Measurements from ENCODE around the gene DONSON. TPM values are rescaled to one million over a fixed set of nuclear protein-coding genes. Genes with fewer than 3 reads are reported as not detected.

The DONSON gene
- total and polyA plus RNA-seq, 2 of the 8 experiments (the other 6 are each of a cell fraction or from before 2014, with no cell fraction given), result 21.9 to 32.5 TPM

- POLR2A ChIA-PET (ENCODE audit: partially characterized antibody), result interaction anchor here (0.9 kb wide), 1 partner anchor 17 kb away, joined by 3 read pairs; no protein-coding TSS in a partner anchor
- CTCF ChIA-PET (ENCODE audit: partially characterized antibody), result no interaction called here
- H4K20me1 ChIP-seq (replicated peaks in 1 of 2; ENCODE audit: control insufficient read depth in 1 of 2, insufficient read depth in 2 of 2, low read length in 2 of 2), result no peaks in the 10 kb centered on the region
Observed at GRCh38 chr21:33611006-33611744, 22.7 kb upstream of the DONSON start.

More at GRCh38 chr21:33611006-33611744, 22.7 kb upstream of the DONSON start:
- no peak overlapping the region for H3K27ac ChIP-seq (ENCODE audit: low read depth, low read length)
- H3K18ac ChIP-seq (ENCODE audit: extremely low read depth, low read length), result no peak overlapping the region
- WGBS, 2 experiments (ENCODE audit: extremely low coverage in 1 of 2, insufficient coverage in 1 of 2, insufficient read length in 1 of 2, insufficient replicate concordance in 2 of 2, low coverage in 1 of 2, low lambda C conversion rate in 2 of 2, missing lambda C conversion rate in 1 of 2), result 89% methylated on average over 7 of the region's 7 CpGs; no CpG with 5 or more reads in 1 of the 2 experiments
- H2BK15ac ChIP-seq (ENCODE audit: low read length), result no peak overlapping the region
- H3K4me2 ChIP-seq (ENCODE audit: insufficient read depth in 1 of 2, low read depth in 2 of 2, low read length in 2 of 2), result no peak overlapping the region
- H2BK12ac ChIP-seq (ENCODE audit: low read depth, low read length), result no peak overlapping the region
- H3K27me3 ChIP-seq (replicated peaks in 1 of 4; ENCODE audit: control insufficient read depth in 3 of 4, extremely low read depth in 1 of 4, insufficient read depth in 3 of 4, low read length in 3 of 4), result no peaks in the 10 kb centered on the region
- no peaks in the 10 kb centered on the region for H3K23me2 ChIP-seq (ENCODE audit: low read depth, low read length)
- H3K79me2 ChIP-seq (ENCODE audit: control insufficient read depth in 1 of 2, insufficient read depth in 2 of 2, low read length in 2 of 2), result no peaks in the 10 kb centered on the region
- H3K9ac ChIP-seq (replicated peaks in 1 of 4; ENCODE audit: extremely low read depth in 1 of 4, low read depth in 3 of 4, low read length in 3 of 4), result no peak overlapping the region
- H3K4ac ChIP-seq (replicated peaks; ENCODE audit: insufficient read length, low read depth, low read length), result no peak overlapping the region
- no peak overlapping the region for H2AK5ac ChIP-seq (ENCODE audit: low read depth, low read length)
- H2BK20ac ChIP-seq (ENCODE audit: low read length), result no peak overlapping the region
- H3K14ac ChIP-seq (ENCODE audit: insufficient read length), result no peak overlapping the region
- no peak overlapping the region for H4K5ac ChIP-seq (ENCODE audit: insufficient read length, low read depth, low read length)
- H3K23ac ChIP-seq (ENCODE audit: insufficient read length), result no peak overlapping the region
- DNase-seq (ENCODE audit: low read depth in 1 of 2, low spot score in 2 of 2) (no peak), FAIRE-seq (no peak)
- H3K56ac ChIP-seq (replicated peaks; ENCODE audit: insufficient read length, low read depth, low read length), result no peak overlapping the region
- H3K79me1 ChIP-seq (ENCODE audit: low read depth, low read length), result no peaks in the 10 kb centered on the region
- no peak overlapping the region for H4K8ac ChIP-seq (ENCODE audit: extremely low read depth, insufficient read depth, low read length)
- H2BK120ac ChIP-seq (replicated peaks; ENCODE audit: low read depth, low read length), result no peak overlapping the region
- no peak overlapping the region for H2AFZ ChIP-seq (ENCODE audit: low read length)
- H3K36me3 ChIP-seq (ENCODE audit: control insufficient read depth in 2 of 4, insufficient read depth in 4 of 4, low read length in 3 of 4), result peaks cover 0 to 5% (median 2%) of the 10 kb centered on the region in 4 experiments; a peak in 1 of 8 replicates
- no peak overlapping the region for H2BK5ac ChIP-seq (ENCODE audit: low read depth, low read length)
- no peaks in the 10 kb centered on the region for H3K4me1 ChIP-seq (replicated peaks in 1 of 4; ENCODE audit: control insufficient read depth in 3 of 4, insufficient read depth in 4 of 4, low read length in 3 of 4)
- no peak overlapping the region for H4K91ac ChIP-seq (replicated peaks; ENCODE audit: insufficient read length, low read length)
- TF ChIP-seq POU5F1 (IDR thresholded peaks at IDR 0.05; ENCODE audit: low read depth, low read length) (no peak), YY1 (IDR thresholded peaks at IDR 0.05; ENCODE audit: low read depth, low read length) (no peak), KDM4A (IDR thresholded peaks at IDR 0.05; ENCODE audit: low read depth, low read length, severe bottlenecking) (no peak), GABPA (IDR thresholded peaks at IDR 0.05; ENCODE audit: borderline replicate concordance, insufficient read depth, low read length) (no peak), CTBP2 (IDR thresholded peaks at IDR 0.05; ENCODE audit: borderline replicate concordance, insufficient read depth, insufficient read length, low read length) (no peak), TBP (IDR thresholded peaks at IDR 0.05; ENCODE audit: low read depth, low read length) (no peak)
- H3K9me3 ChIP-seq (ENCODE audit: insufficient read depth in 2 of 2, low read depth in 1 of 2, low read length in 1 of 2), result no peaks in the 10 kb centered on the region
- no peak overlapping the region for H3K4me3 ChIP-seq (ENCODE audit: extremely low read depth in 1 of 4, insufficient read depth in 2 of 4, low read depth in 3 of 4, low read length in 4 of 4)
